HepG2 (cell line): ENCODE results near the gene ITGA6.

ENCODE experiments used
- CCDC6 ChIP-seq: sonication (generic); formaldehyde crosslinking; IDR thresholded peaks from 2 replicates; pipeline ENCODE4 v1.8.1; 2022; ENCODE audit warnings: mild to moderate bottlenecking, missing genetic modification reagents, moderate library complexity
- CTCF ChIP-seq: sonication (generic); formaldehyde crosslinking; IDR thresholded peaks from 2 replicates; pipeline ENCODE4 v1.5.0; 2020; ENCODE audit warnings: mild to moderate bottlenecking, missing genetic modification reagents, moderate library complexity
- IRF9 ChIP-seq: sonication (generic); formaldehyde crosslinking; IDR thresholded peaks from 2 replicates; pipeline ENCODE4 v1.8.0; 2022; ENCODE audit warnings: missing genetic modification reagents, mild to moderate bottlenecking, borderline replicate concordance
- NFE2 ChIP-seq: sonication (generic); formaldehyde crosslinking; IDR thresholded peaks from 2 replicates; pipeline ENCODE4 v1.4.0; 2020; ENCODE audit warnings: missing genetic modification reagents
- PHB2 ChIP-seq: fragments of 450-650 bp; IDR thresholded peaks from 2 replicates; pipeline ENCODE4 v1.6.1; 2018; ENCODE audit not compliant: partially characterized antibody
- RNF219 ChIP-seq: sonication (generic); formaldehyde crosslinking; IDR thresholded peaks from 2 replicates; pipeline ENCODE4 v1.5.0; 2020; ENCODE audit warnings: mild to moderate bottlenecking, missing genetic modification reagents
- TAF1 ChIP-seq: sonication (generic); formaldehyde crosslinking; IDR thresholded peaks from 2 replicates; pipeline ENCODE4 v1.4.0; 2020; ENCODE audit warnings: missing genetic modification reagents
- ZNF276 ChIP-seq: sonication (generic); formaldehyde crosslinking; IDR thresholded peaks from 2 replicates; pipeline ENCODE4 v1.4.0; 2020; ENCODE audit warnings: mild to moderate bottlenecking, low read depth, missing genetic modification reagents
- TF ChIP-seq, protein P1 (sequence below): sonication (generic); formaldehyde crosslinking; IDR thresholded peaks from 2 replicates; pipeline ENCODE4 v1.4.0; 2020; ENCODE audit warnings: missing genetic modification reagents
- TF ChIP-seq, protein P2 (sequence below): sonication (generic); formaldehyde crosslinking; IDR thresholded peaks from 2 replicates; pipeline ENCODE4 v1.4.0; 2020; ENCODE audit warnings: mild to moderate bottlenecking, missing genetic modification reagents
- TF ChIP-seq, protein P3 (sequence below): sonication (generic); formaldehyde crosslinking; IDR thresholded peaks from 2 replicates; pipeline ENCODE4 v1.9.0; 2021; ENCODE audit warnings: missing genetic modification reagents, mild to moderate bottlenecking, borderline replicate concordance

DNA sequence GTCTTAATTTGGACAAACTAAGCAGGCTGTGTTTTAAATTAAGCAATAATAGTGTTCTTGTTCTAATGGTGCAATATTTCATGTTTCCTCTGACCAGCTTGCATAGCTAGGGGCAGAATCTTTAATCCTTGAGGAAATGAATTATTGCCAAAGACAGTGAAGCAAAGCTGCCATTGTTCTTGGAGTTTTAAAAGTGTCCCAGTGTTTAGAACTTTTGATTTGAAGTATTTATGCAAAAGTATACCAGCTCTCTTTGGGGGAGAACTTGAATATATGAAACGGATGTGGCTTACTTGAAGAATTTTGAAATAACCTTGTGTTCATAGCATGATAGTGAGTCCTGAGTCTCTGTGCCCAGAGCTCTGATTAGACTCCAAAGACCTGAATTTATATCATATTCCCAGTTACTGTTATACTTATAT, 33.4 kb downstream of the ITGA6 start:
- TF ChIP-seq RNF219 (no peak), IRF9 (CRISPR knock-in tag) (no peak), TAF1 (CRISPR knock-in tag) (no peak), CCDC6 (no peak), CTCF (CRISPR knock-in tag) (no peak), NFE2 (no peak), ZNF276 (CRISPR knock-in tag) (no peak), PHB2 (no peak)
- TF ChIP-seq, protein P1, sequence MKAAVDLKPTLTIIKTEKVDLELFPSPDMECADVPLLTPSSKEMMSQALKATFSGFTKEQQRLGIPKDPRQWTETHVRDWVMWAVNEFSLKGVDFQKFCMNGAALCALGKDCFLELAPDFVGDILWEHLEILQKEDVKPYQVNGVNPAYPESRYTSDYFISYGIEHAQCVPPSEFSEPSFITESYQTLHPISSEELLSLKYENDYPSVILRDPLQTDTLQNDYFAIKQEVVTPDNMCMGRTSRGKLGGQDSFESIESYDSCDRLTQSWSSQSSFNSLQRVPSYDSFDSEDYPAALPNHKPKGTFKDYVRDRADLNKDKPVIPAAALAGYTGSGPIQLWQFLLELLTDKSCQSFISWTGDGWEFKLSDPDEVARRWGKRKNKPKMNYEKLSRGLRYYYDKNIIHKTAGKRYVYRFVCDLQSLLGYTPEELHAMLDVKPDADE (CRISPR knock-in tag), result no peak
- TF ChIP-seq, protein P2, sequence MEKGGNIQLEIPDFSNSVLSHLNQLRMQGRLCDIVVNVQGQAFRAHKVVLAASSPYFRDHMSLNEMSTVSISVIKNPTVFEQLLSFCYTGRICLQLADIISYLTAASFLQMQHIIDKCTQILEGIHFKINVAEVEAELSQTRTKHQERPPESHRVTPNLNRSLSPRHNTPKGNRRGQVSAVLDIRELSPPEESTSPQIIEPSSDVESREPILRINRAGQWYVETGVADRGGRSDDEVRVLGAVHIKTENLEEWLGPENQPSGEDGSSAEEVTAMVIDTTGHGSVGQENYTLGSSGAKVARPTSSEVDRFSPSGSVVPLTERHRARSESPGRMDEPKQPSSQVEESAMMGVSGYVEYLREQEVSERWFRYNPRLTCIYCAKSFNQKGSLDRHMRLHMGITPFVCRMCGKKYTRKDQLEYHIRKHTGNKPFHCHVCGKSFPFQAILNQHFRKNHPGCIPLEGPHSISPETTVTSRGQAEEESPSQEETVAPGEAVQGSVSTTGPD, result no peak
- TF ChIP-seq, protein P3, sequence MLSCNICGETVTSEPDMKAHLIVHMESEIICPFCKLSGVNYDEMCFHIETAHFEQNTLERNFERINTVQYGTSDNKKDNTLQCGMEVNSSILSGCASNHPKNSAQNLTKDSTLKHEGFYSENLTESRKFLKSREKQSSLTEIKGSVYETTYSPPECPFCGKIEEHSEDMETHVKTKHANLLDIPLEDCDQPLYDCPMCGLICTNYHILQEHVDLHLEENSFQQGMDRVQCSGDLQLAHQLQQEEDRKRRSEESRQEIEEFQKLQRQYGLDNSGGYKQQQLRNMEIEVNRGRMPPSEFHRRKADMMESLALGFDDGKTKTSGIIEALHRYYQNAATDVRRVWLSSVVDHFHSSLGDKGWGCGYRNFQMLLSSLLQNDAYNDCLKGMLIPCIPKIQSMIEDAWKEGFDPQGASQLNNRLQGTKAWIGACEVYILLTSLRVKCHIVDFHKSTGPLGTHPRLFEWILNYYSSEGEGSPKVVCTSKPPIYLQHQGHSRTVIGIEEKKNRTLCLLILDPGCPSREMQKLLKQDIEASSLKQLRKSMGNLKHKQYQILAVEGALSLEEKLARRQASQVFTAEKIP (CRISPR knock-in tag), result no peak
